ENCODE data around the gene ZNF25.

- no peak for TF ChIP-seq POLR2A (IDR thresholded peaks at IDR 0.05)
- TF ChIP-seq CTCF (IDR thresholded peaks at IDR 0.05), result no peak
Observed at GRCh38 chr10:37957841-37958240, 18.6 kb downstream of the ZNF25 start.
